Urinary bladder (tissue), 4 donors: Measurements from ENCODE around the gene PSENEN. TPM values are rescaled to one million over a fixed set of nuclear protein-coding genes. Genes with fewer than 3 reads are reported as not detected.
"Not testable (repeated sequence)": the region's sequence is repeated elsewhere in the genome, so short reads cannot be mapped to it uniquely, and the experiment has no call there.

Experiments used
- DNase-seq: peaks from one replicate; pipeline ENCODE4 v3.0.0-alpha.2; 2015; ENCODE audit errors: extremely low spot score
- H3K27ac ChIP-seq: one replicate; pipeline ENCODE4 v1.5.1; 2013; ENCODE audit warnings: low read depth, mild to moderate bottlenecking, moderate library complexity
- H3K36me3 ChIP-seq: one replicate; pipeline ENCODE4 v1.6.1; 2013; ENCODE audit warnings: mild to moderate bottlenecking, moderate library complexity; ENCODE audit not compliant: insufficient read depth
- H3K4me1 ChIP-seq: one replicate; pipeline ENCODE4 v1.6.1; 2013; ENCODE audit warnings: mild to moderate bottlenecking, moderate library complexity; ENCODE audit not compliant: insufficient read depth
- H3K4me3 ChIP-seq: one replicate; pipeline ENCODE4 v1.5.1; 2013; ENCODE audit warnings: low read depth, low read length
- WGBS: extraction: QIAGEN DNeasy Blood & Tissue Kit; methylation state at CpG from one replicate; pipeline ENCODE4 v1.1.7; 2013; 5-methylcytosine and 5-hydroxymethylcytosine counted together
- polyA plus RNA-seq: library from polyadenylated mRNA; stranded (reverse); fragments of 200-250 nt; gene quantifications from one replicate; pipeline ENCODE4 v1.2.3, GENCODE V29; 2013
- total RNA-seq: library from RNA; depleted of rRNA; stranded (reverse); fragments of >200 nt; gene quantifications from one replicate; pipeline ENCODE4 v1.2.3, GENCODE V29; 2014
- donor health status: healthy with polysubstance abuse.
- donor health status: healthy.

Gene PSENEN
- total and polyA plus RNA-seq, 2 donors: 13.7 to 49.2 TPM

GRCh38 chr19:35755550-35756376 lies 10.3 kb downstream of the PSENEN start:
- peak overlapping the region; percentile 51 for H3K4me3 ChIP-seq
- H3K27ac ChIP-seq: peak overlapping the region; percentile 84
- H3K4me1 ChIP-seq: no peaks in the 10 kb centered on the region
- no peak for DNase-seq
- 6% methylated on average over 74 of the region's 74 CpGs for WGBS
- H3K36me3 ChIP-seq: no peaks in the 10 kb centered on the region

GRCh38 chr19:35756377-35757230 lies 11.2 kb downstream of the PSENEN start, which contains the start of gene HSPB6:
Gene HSPB6, minus strand, starts transcription at chr19:35757029. Its CDS starts 21 bp downstream, at chr19:35757008.
- no peaks in the 10 kb centered on the region for H3K36me3 ChIP-seq
- peak within 1 kb of the TSS; percentile 51 for H3K4me3 ChIP-seq
- H3K4me1 ChIP-seq: no peaks in the 10 kb centered on the region
- 3% methylated on average over 52 of the region's 52 CpGs for WGBS
- H3K27ac ChIP-seq: peak within 1 kb of the TSS; percentile 84
- DNase-seq: no peak

GRCh38 chr19:35757231-35757748 lies 11.8 kb downstream of the PSENEN start:
- WGBS: 3% methylated on average over 19 of the region's 19 CpGs
- Histone ChIP-seq H3K4me1 (no peaks in the 10 kb centered on the region), H3K36me3 (no peaks in the 10 kb centered on the region)

GRCh38 chr19:35757749-35758608 lies 12.5 kb downstream of the PSENEN start, which contains the start of gene PROSER3:
Gene PROSER3, plus strand, starts transcription at chr19:35758176. Its CDS starts 40 bp downstream, at chr19:35758216.
- under 1% methylated on average over 53 of the region's 53 CpGs for WGBS
- Histone ChIP-seq H3K4me1 (no peaks in the 10 kb centered on the region), H3K36me3 (no peaks in the 10 kb centered on the region)

More at GRCh38 chr19:35757231-35757748, 11.8 kb downstream of the PSENEN start:
- Histone ChIP-seq H3K4me3 (peak overlapping the region; percentile 51), H3K27ac (peak overlapping the region; percentile 84)
- peak; percentile 72 for DNase-seq

GRCh38 chr19:35759697-35760096 lies 14.2 kb downstream of the PSENEN start:
- 94% methylated on average over 2 of the region's 2 CpGs for WGBS
- DNase-seq: no peak
- H3K36me3 ChIP-seq: no peaks in the 10 kb centered on the region
- no peak overlapping the region for H3K27ac ChIP-seq
- H3K4me3 ChIP-seq: no peak overlapping the region
- H3K4me1 ChIP-seq: no peaks in the 10 kb centered on the region

More at GRCh38 chr19:35757749-35758608, 12.5 kb downstream of the PSENEN start, which contains the start of gene PROSER3:
- Histone ChIP-seq H3K4me3 (peak within 1 kb of the TSS; percentile 64), H3K27ac (peak within 1 kb of the TSS; percentile 92)
- DNase-seq: peak; percentile 98

- Histone ChIP-seq H3K36me3 (no peaks in the 10 kb centered on the region), H3K4me1 (no peaks in the 10 kb centered on the region), H3K4me3 (no peak overlapping the region), H3K27ac (no peak overlapping the region)
- DNase-seq: no peak
- 94% methylated on average over 4 of the region's 4 CpGs for WGBS
Observed at GRCh38 chr19:35760711-35761349, 15.4 kb downstream of the PSENEN start.

- H3K36me3 ChIP-seq: no peaks in the 10 kb centered on the region
- H3K27ac ChIP-seq: no peak overlapping the region
- H3K4me1 ChIP-seq: no peaks in the 10 kb centered on the region
- DNase-seq: no peak
- 93% methylated on average over 17 of the region's 17 CpGs for WGBS
- no peak overlapping the region for H3K4me3 ChIP-seq
Observed at GRCh38 chr19:35764432-35765315, 19.2 kb downstream of the PSENEN start.

- WGBS: 86% methylated on average over 11 of the region's 11 CpGs
Observed at GRCh38 chr19:35766571-35767104, 21.2 kb downstream of the PSENEN start.

GRCh38 chr19:35767288-35768081 lies 22.0 kb downstream of the PSENEN start:
- no peaks in the 10 kb centered on the region for H3K4me1 ChIP-seq
- H3K36me3 ChIP-seq: no peaks in the 10 kb centered on the region
- no peak for DNase-seq
- H3K27ac ChIP-seq: no peak overlapping the region
- 56% methylated on average over 34 of the region's 34 CpGs for WGBS
- H3K4me3 ChIP-seq: no peak overlapping the region

More at GRCh38 chr19:35766571-35767104, 21.2 kb downstream of the PSENEN start:
- Histone ChIP-seq H3K4me3 (no peak overlapping the region), H3K4me1 (no peaks in the 10 kb centered on the region), H3K36me3 (no peaks in the 10 kb centered on the region), H3K27ac (no peak overlapping the region)
- DNase-seq: no peak

- Histone ChIP-seq H3K27ac (no peak overlapping the region), H3K4me1 (no peaks in the 10 kb centered on the region)
- no peak for DNase-seq
Observed at GRCh38 chr19:35768082-35768421, 22.6 kb downstream of the PSENEN start.

GRCh38 chr19:35772362-35772761 lies 26.9 kb downstream of the PSENEN start:
- WGBS: 95% methylated on average over 5 of the region's 5 CpGs
- H3K4me1 ChIP-seq, H3K36me3 ChIP-seq, H3K4me3 ChIP-seq, H3K27ac ChIP-seq, DNase-seq: not testable (repeated sequence)

More at GRCh38 chr19:35768082-35768421, 22.6 kb downstream of the PSENEN start:
- Histone ChIP-seq H3K4me3 (no peak overlapping the region), H3K36me3 (no peaks in the 10 kb centered on the region)
- 61% methylated on average over 15 of the region's 15 CpGs for WGBS
